SK-N-SH (cell line): ENCODE data around the gene TAS2R41. TPM values are rescaled to one million over a fixed set of nuclear protein-coding genes. Genes with fewer than 3 reads are reported as not detected.

ENCODE experiments used
- CTCF ChIA-PET: fragments of 300-600, 350-600 bp; formaldehyde crosslinking; extraction: SDS; loops from one replicate; lab custom pipeline; 2021; lab: Yijun Ruan, JAX
- POLR2A ChIA-PET: fragments of 350-600 bp; sonication (Branson Sonifier 250); formaldehyde crosslinking; extraction: SDS; loops from one replicate; lab custom pipeline; 2020; ENCODE audit warnings: antibody characterized with exemption, inconsistent platforms; lab: Yijun Ruan, JAX
- DNase-seq: peaks from one replicate; pipeline ENCODE4 v3.0.0; 2012
- H2AFZ ChIP-seq: fragments of 200-600 bp; sonication (generic); 2 replicates; pipeline ENCODE4 v1.8.1; 2016; ENCODE audit warnings: antibody characterized with exemption, mild to moderate bottlenecking, low read depth
- H3F3A ChIP-seq: fragments of 200-600 bp; sonication (generic); replicated peaks from 2 replicates; pipeline ENCODE3; 2016; ENCODE audit warnings: antibody characterized with exemption, mild to moderate bottlenecking; ENCODE audit not compliant: insufficient read depth
- H3K27ac ChIP-seq, 2 experiments: fragments of 200-500 bp in 1 of 2; fragments of 200-600 bp in 1 of 2; sonication (Bioruptor generic) in 1 of 2; sonication (generic), shearing (Covaris generic) in 1 of 2; 2 replicates each; pipeline versions ENCODE4 v1.5.1 to v1.6.1; 2014 to 2016; ENCODE audit warnings: low read depth in 2 of 2, inconsistent platforms in 1 of 2, low read length in 1 of 2, mild to moderate bottlenecking in 1 of 2, mixed read lengths in 1 of 2
- H3K27me3 ChIP-seq: fragments of 200-600 bp; sonication (generic), shearing (Covaris generic); 2 replicates; pipeline ENCODE4 v1.6.1; 2016; ENCODE audit warnings: mixed run types; ENCODE audit not compliant: insufficient read depth
- H3K36me3 ChIP-seq, 2 experiments: fragments of 200-500 bp in 1 of 2; fragments of 200-600 bp in 1 of 2; sonication (Bioruptor generic) in 1 of 2; sonication (generic) in 1 of 2; replicated peaks in 1 of 2; 2 replicates each; pipeline versions ENCODE3 to v1.5.1; 2014 to 2016; ENCODE audit warnings: low read length in 1 of 2, mild to moderate bottlenecking in 1 of 2; ENCODE audit not compliant: insufficient read depth in 2 of 2, control insufficient read depth in 1 of 2
- H3K4me1 ChIP-seq, 2 experiments: fragments of 200-500 bp in 1 of 2; fragments of 200-600 bp in 1 of 2; sonication (Bioruptor generic) in 1 of 2; sonication (generic), shearing (Covaris generic) in 1 of 2; 2 replicates each; pipeline versions ENCODE4 v1.5.1 to v1.6.1; 2014 to 2016; ENCODE audit warnings: low read depth in 1 of 2, low read length in 1 of 2, mixed run types in 1 of 2; ENCODE audit not compliant: insufficient read depth in 2 of 2, control insufficient read depth in 1 of 2
- H3K4me2 ChIP-seq: fragments of 200-600 bp; sonication (generic), shearing (Covaris generic); 2 replicates; pipeline ENCODE4 v1.6.1; 2017; ENCODE audit warnings: mixed run types
- H3K4me3 ChIP-seq, 2 experiments: fragments of 200-500 bp in 1 of 2; fragments of 200-600 bp in 1 of 2; sonication (Bioruptor generic) in 1 of 2; sonication (generic), shearing (Covaris generic) in 1 of 2; 2 replicates each; pipeline versions ENCODE4 v1.5.1 to v1.8.1; 2014 to 2016; ENCODE audit warnings: low read depth in 2 of 2, inconsistent platforms in 1 of 2, low read length in 1 of 2, mild to moderate bottlenecking in 1 of 2, mixed read lengths in 1 of 2, moderate library complexity in 1 of 2
- H3K79me2 ChIP-seq: fragments of 200-600 bp; sonication (generic); 2 replicates; pipeline ENCODE4 v1.8.1; 2017; ENCODE audit warnings: mild to moderate bottlenecking; ENCODE audit not compliant: insufficient read depth
- H3K9ac ChIP-seq: fragments of 200-600 bp; sonication (generic); 2 replicates; pipeline ENCODE4 v1.6.1; 2017; ENCODE audit warnings: mixed run types
- H3K9me2 ChIP-seq: fragments of 200-600 bp; sonication (generic); 2 replicates; pipeline ENCODE4 v1.6.1; 2017; ENCODE audit warnings: mixed run types
- H3K9me3 ChIP-seq: fragments of 200-600 bp; sonication (generic); 2 replicates; pipeline ENCODE4 v1.6.1; 2017; ENCODE audit warnings: mixed run types, mild to moderate bottlenecking, moderate library complexity
- H4K20me1 ChIP-seq: fragments of 200-600 bp; sonication (generic); 2 replicates; pipeline ENCODE4 v1.6.1; 2017; ENCODE audit warnings: mild to moderate bottlenecking, mixed run types; ENCODE audit not compliant: insufficient read depth
- CHD2 ChIP-seq: fragments of 150-350 bp; IDR thresholded peaks from 2 replicates; pipeline ENCODE4 v1.6.1; 2018; ENCODE audit warnings: low read length; ENCODE audit not compliant: partially characterized antibody
- EP300 ChIP-seq, 2 experiments: IDR thresholded peaks; 2 replicates each; pipeline versions ENCODE4 v1.4.0 to v1.6.1; 2012; ENCODE audit warnings: borderline replicate concordance in 1 of 2, low read depth in 1 of 2, low read length in 1 of 2
- FOXJ3 ChIP-seq: sonication (generic); formaldehyde crosslinking; IDR thresholded peaks from 2 replicates; pipeline ENCODE4 v1.5.1; 2020; ENCODE audit warnings: mild to moderate bottlenecking, missing genetic modification reagents
- GATA2 ChIP-seq: sonication (generic); formaldehyde crosslinking; IDR thresholded peaks from 2 replicates; pipeline ENCODE4 v1.5.0; 2020; ENCODE audit warnings: mild to moderate bottlenecking, missing genetic modification reagents
- MEF2A ChIP-seq: IDR thresholded peaks from 2 replicates; pipeline ENCODE4 v1.4.0; 2012; ENCODE audit warnings: low read depth, borderline replicate concordance
- NFIC ChIP-seq: IDR thresholded peaks from 2 replicates; pipeline ENCODE4 v1.4.0; 2012; ENCODE audit warnings: borderline replicate concordance
- POLR2AphosphoS5 ChIP-seq: IDR thresholded peaks from 2 replicates; pipeline ENCODE4 v1.6.1; 2012; ENCODE audit warnings: low read depth, low read length
- RFX5 ChIP-seq: IDR thresholded peaks from 2 replicates; pipeline ENCODE4 v1.6.1; 2012; ENCODE audit warnings: mild to moderate bottlenecking, improper control_type of control experiment, low read length
- TAF1 ChIP-seq: IDR thresholded peaks from 2 replicates; pipeline ENCODE4 v1.6.1; 2012; ENCODE audit warnings: low read depth, mild to moderate bottlenecking, low read length, moderate library complexity, borderline replicate concordance
- TEAD4 ChIP-seq: IDR thresholded peaks from 2 replicates; pipeline ENCODE4 v1.4.0; 2012; ENCODE audit warnings: mild to moderate bottlenecking, borderline replicate concordance; ENCODE audit not compliant: insufficient read depth
- WGBS: methylation state at CpG from one replicate; pipeline ENCODE4 v1.1.6; 2017; ENCODE audit warnings: low lambda C conversion rate; 5-methylcytosine and 5-hydroxymethylcytosine counted together
- polyA plus RNA-seq, 3 experiments: library from polyadenylated mRNA; depleted of rRNA; stranded (reverse); fragments of >200 nt; gene quantifications; 2 replicates each; pipeline ENCODE4 v1.2.3, GENCODE V29; 2012
- TF ChIP-seq, protein P1 (sequence below): IDR thresholded peaks from 2 replicates; pipeline ENCODE4; 2012
- TF ChIP-seq, protein P2 (sequence below): IDR thresholded peaks from 2 replicates; pipeline ENCODE4 v1.6.1; 2012; ENCODE audit warnings: mild to moderate bottlenecking, low read depth, low read length, moderate library complexity
- TF ChIP-seq, protein P3 (sequence below): fragments of 150-350 bp; IDR thresholded peaks from 2 replicates; pipeline ENCODE4 v1.6.1; 2017; ENCODE audit warnings: antibody characterized with exemption, low read length, low read depth, borderline replicate concordance
- TF ChIP-seq, protein P4 (sequence below): IDR thresholded peaks from 2 replicates; pipeline ENCODE4 v1.4.0; 2012; ENCODE audit warnings: low read depth
- TF ChIP-seq, protein P5 (sequence below): fragments of 150-350 bp; IDR thresholded peaks from 2 replicates; pipeline ENCODE4 v1.6.1; 2016; ENCODE audit warnings: mild to moderate bottlenecking, low read depth, low read length

TAS2R41 gene
- polyA plus RNA-seq, 1 of the 3 experiments (the other 2 are of a cell fraction) = not detected

DNA sequence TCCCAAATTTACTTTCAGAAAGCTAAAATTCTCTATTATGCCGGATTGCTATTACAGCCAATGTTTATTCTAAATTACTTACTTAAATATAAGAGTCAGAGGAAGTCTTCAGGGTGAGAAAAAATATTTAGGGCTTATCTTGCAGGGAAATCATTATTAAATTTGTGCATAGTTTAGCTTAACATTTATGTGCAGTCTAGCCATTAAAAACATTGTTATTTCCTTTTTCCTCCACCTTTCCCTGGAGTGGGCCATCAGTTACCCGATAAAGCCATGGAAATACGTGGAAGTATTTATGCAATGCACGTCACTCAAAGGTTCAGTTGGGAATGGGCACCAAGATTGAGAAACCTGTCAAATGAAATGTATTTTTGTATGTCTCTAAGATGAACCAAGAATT is 43.9 kb upstream of the TAS2R41 start:
- H3K36me3 ChIP-seq = no peaks in the 10 kb centered on the region
- 45% methylated on average over 4 of the region's 4 CpGs for whole genome bisulfite sequencing
- H3K9ac ChIP-seq = no peak overlapping the region
- no peaks in the 10 kb centered on the region for H3K27me3 ChIP-seq
- no peaks in the 10 kb centered on the region for H3K79me2 ChIP-seq
- H2AFZ ChIP-seq = no peak overlapping the region
- H3K9me3 ChIP-seq = no peaks in the 10 kb centered on the region
- ChIA-PET POLR2A (no interaction called here), CTCF (no interaction called here)
- H3K4me3 ChIP-seq = no peak overlapping the region
- no peak overlapping the region for H3K4me2 ChIP-seq
- no peak overlapping the region for H3K27ac ChIP-seq
- H4K20me1 ChIP-seq = no peaks in the 10 kb centered on the region
- no peak for DNase-seq
- TF ChIP-seq RFX5 = no peak
- TF ChIP-seq CHD2 = no peak
- no peak for TF ChIP-seq TAF1
- TF ChIP-seq EP300 (IDR thresholded peaks at IDR 0.05; ENCODE audit: borderline replicate concordance in 1 of 2, low read depth in 1 of 2, low read length in 1 of 2) = no peak
- no peak for TF ChIP-seq TEAD4
- TF ChIP-seq MEF2A = no peak
- TF ChIP-seq, protein P1, sequence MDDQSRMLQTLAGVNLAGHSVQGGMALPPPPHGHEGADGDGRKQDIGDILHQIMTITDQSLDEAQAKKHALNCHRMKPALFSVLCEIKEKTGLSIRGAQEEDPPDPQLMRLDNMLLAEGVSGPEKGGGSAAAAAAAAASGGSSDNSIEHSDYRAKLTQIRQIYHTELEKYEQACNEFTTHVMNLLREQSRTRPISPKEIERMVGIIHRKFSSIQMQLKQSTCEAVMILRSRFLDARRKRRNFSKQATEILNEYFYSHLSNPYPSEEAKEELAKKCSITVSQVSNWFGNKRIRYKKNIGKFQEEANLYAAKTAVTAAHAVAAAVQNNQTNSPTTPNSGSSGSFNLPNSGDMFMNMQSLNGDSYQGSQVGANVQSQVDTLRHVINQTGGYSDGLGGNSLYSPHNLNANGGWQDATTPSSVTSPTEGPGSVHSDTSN = no peak
- no peak for TF ChIP-seq POLR2AphosphoS5
- no peak for TF ChIP-seq GATA2 (CRISPR knock-in tag)
- no peak for TF ChIP-seq FOXJ3
- H3K4me1 ChIP-seq = peaks cover 0 to 19% of the 10 kb centered on the region in 2 experiments; a peak in 2 of 4 replicates
- peaks cover 20% of the 10 kb centered on the region for H3F3A ChIP-seq
- H3K9me2 ChIP-seq = no peaks in the 10 kb centered on the region

DNA sequence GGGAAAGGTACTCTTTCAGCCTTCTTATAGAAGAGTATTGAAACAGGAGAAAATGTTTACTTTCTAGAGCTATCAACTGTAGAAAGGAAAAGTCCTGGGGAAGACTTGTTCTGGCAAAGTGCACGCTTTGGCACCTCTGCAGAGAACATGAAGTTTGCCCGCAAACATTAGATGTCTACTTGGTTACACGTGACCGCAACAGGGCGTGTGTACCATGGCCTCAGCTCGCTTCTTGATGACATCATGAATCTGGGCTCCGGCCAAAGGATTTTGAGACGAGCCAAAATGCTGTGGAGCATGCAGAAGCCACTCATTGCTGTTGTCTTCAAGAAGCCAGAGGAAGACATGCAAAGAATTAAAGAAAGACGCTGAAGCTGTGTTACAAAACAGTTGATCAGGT is 43.0 kb upstream of the TAS2R41 start:
- no peak overlapping the region for H3K4me3 ChIP-seq

More for the DNA sequence above, 43.0 kb upstream of the TAS2R41 start:
- H3K9me2 ChIP-seq = no peaks in the 10 kb centered on the region
- H3K27me3 ChIP-seq = no peaks in the 10 kb centered on the region
- CTCF ChIA-PET = no interaction called here
- no peak for TF ChIP-seq FOXJ3
- TF ChIP-seq, protein P2, sequence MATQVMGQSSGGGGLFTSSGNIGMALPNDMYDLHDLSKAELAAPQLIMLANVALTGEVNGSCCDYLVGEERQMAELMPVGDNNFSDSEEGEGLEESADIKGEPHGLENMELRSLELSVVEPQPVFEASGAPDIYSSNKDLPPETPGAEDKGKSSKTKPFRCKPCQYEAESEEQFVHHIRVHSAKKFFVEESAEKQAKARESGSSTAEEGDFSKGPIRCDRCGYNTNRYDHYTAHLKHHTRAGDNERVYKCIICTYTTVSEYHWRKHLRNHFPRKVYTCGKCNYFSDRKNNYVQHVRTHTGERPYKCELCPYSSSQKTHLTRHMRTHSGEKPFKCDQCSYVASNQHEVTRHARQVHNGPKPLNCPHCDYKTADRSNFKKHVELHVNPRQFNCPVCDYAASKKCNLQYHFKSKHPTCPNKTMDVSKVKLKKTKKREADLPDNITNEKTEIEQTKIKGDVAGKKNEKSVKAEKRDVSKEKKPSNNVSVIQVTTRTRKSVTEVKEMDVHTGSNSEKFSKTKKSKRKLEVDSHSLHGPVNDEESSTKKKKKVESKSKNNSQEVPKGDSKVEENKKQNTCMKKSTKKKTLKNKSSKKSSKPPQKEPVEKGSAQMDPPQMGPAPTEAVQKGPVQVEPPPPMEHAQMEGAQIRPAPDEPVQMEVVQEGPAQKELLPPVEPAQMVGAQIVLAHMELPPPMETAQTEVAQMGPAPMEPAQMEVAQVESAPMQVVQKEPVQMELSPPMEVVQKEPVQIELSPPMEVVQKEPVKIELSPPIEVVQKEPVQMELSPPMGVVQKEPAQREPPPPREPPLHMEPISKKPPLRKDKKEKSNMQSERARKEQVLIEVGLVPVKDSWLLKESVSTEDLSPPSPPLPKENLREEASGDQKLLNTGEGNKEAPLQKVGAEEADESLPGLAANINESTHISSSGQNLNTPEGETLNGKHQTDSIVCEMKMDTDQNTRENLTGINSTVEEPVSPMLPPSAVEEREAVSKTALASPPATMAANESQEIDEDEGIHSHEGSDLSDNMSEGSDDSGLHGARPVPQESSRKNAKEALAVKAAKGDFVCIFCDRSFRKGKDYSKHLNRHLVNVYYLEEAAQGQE = no peak
- TF ChIP-seq, protein P3, sequence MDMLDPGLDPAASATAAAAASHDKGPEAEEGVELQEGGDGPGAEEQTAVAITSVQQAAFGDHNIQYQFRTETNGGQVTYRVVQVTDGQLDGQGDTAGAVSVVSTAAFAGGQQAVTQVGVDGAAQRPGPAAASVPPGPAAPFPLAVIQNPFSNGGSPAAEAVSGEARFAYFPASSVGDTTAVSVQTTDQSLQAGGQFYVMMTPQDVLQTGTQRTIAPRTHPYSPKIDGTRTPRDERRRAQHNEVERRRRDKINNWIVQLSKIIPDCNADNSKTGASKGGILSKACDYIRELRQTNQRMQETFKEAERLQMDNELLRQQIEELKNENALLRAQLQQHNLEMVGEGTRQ = no peak
- no peak for TF ChIP-seq POLR2AphosphoS5
- no peak for TF ChIP-seq EP300 (IDR thresholded peaks at IDR 0.05; ENCODE audit: borderline replicate concordance in 1 of 2, low read depth in 1 of 2, low read length in 1 of 2)
- TF ChIP-seq, protein P4, sequence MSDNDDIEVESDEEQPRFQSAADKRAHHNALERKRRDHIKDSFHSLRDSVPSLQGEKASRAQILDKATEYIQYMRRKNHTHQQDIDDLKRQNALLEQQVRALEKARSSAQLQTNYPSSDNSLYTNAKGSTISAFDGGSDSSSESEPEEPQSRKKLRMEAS = no peak
- no peak for TF ChIP-seq CHD2
- TF ChIP-seq NFIC = no peak
- TF ChIP-seq MEF2A = no peak
- TF ChIP-seq, protein P5, sequence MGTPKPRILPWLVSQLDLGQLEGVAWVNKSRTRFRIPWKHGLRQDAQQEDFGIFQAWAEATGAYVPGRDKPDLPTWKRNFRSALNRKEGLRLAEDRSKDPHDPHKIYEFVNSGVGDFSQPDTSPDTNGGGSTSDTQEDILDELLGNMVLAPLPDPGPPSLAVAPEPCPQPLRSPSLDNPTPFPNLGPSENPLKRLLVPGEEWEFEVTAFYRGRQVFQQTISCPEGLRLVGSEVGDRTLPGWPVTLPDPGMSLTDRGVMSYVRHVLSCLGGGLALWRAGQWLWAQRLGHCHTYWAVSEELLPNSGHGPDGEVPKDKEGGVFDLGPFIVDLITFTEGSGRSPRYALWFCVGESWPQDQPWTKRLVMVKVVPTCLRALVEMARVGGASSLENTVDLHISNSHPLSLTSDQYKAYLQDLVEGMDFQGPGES = no peak
- TF ChIP-seq, all 33 proteins: peak for 0
- no peaks in the 10 kb centered on the region for H3K9me3 ChIP-seq
- H2AFZ ChIP-seq = no peak overlapping the region
- H3K9ac ChIP-seq = no peak overlapping the region
- no peaks in the 10 kb centered on the region for H3K79me2 ChIP-seq
- no peaks in the 10 kb centered on the region for H4K20me1 ChIP-seq
- DNase-seq = no peak
- 55% methylated on average over 9 of the region's 9 CpGs for whole genome bisulfite sequencing
- H3K27ac ChIP-seq = no peak overlapping the region
- H3K4me2 ChIP-seq = no peak overlapping the region
- POLR2A ChIA-PET = no interaction called here
- H3K36me3 ChIP-seq = no peaks in the 10 kb centered on the region
- peaks cover 17% of the 10 kb centered on the region for H3F3A ChIP-seq
- H3K4me1 ChIP-seq = peaks cover 0 to 18% of the 10 kb centered on the region in 2 experiments; a peak in 2 of 4 replicates
